ENCODE data around the gene C9orf50. TPM values are rescaled to one million over a fixed set of nuclear protein-coding genes. Genes with fewer than 3 reads are reported as not detected.
A peak's percentile ranks its signal among the peaks of the same experiment; 100 is the strongest.

Gene C9orf50
- total and polyA plus RNA-seq, 4 donors: 0.30 to 4.8 (median 0.62) TPM; not detected in 1

DNA sequence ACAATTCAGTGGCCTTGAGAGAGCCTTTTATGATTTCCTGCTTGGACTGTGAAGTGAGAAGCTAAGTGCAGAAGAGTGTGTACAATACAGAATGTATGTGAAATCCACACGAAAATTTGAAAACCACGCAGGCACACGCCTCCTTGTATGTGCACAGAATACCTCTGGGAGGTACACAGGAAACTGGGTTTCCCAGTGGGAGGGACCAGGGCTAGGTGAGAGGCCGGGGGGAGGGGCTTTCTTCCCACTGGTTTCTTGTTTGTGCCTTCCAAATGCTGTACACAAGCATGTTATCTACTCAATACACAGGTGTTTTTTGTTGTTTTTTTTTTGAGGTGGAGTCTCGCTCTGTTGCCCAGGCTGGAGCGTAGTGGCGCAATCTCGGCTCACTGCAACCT, 16.1 kb downstream of the C9orf50 start:
- no peaks in the 10 kb centered on the region for H3K9me3 ChIP-seq (ENCODE audit: control insufficient read depth, low read length)
- no peaks in the 10 kb centered on the region for H3K36me3 ChIP-seq (ENCODE audit: control insufficient read depth in 1 of 2, insufficient read depth in 2 of 2, low read length in 1 of 2)
- no peak overlapping the region for H3K27ac ChIP-seq (ENCODE audit: low read depth in 1 of 2, low read length in 2 of 2)
- H3K27me3 ChIP-seq (ENCODE audit: control insufficient read depth in 1 of 2, insufficient read depth in 2 of 2, low read length in 1 of 2): no peaks in the 10 kb centered on the region
- DNase-seq: no peak
- no peak overlapping the region for H3K4me3 ChIP-seq (ENCODE audit: low read length in 2 of 2)
- intact Hi-C loops (cut with DNase I): loop anchor here in 1 of 2 donors (5.0 to 10.0 kb wide), 3 partner anchors 60 to 270 kb away; no protein-coding TSS in a partner anchor
- no peak for ATAC-seq (ENCODE audit: low FRiP score)
- no peaks in the 10 kb centered on the region for H3K4me1 ChIP-seq (ENCODE audit: control insufficient read depth in 1 of 2, insufficient read depth in 2 of 2, low read length in 2 of 2)
- WGBS, 2 donors: 83% methylated on average over 8 of the region's 8 CpGs

GRCh38 chr9:129604056-129604765, 16.7 kb downstream of the C9orf50 start:
- intact Hi-C loops (cut with DNase I): loop anchor here in 1 of 2 donors (10.0 kb wide), 2 partner anchors 59 to 269 kb away; no protein-coding TSS in a partner anchor
- ATAC-seq (ENCODE audit: low FRiP score): no peak
- WGBS, 2 donors: 88 to 90% methylated on average over 12 of the region's 12 CpGs

DNA sequence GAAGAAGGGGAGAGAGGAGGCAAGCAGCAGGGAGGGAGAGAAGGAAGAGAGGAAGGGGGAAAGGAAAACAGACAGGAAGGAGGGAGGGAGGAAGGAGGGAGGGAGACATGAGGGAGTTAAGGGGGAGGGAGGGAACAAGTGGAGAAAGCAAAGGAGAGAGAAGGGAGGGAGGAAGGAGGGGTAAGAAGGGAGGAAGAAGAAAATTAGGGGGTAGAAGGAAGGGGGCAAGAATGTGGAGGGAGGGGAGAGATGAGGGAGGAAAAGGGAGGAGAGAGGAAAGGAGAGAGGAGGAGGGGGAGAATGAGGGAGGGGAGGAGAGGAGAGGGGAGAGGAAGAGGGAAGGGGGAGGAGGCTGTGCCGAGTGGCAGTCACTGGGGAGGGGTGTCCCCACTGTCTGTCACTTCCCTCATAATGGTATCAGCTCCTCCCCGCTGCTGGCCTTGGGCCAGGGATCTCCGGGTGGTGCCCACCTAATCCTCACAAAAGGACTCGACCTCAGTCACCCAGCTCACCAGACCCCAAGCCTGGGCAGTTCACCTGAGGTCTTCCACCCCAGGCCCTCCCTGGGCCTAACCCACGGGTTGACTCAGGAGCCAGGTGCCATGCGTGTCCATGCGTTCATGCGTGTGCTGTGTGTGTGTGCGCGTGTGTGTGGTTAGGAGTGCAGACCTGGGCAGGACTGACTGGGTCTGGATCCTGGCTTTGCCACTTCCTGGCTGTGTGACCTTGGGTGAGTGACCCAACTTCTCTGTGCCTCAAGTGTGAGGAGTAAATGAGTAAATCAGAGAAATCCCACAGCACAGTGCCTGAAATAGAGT, 18.1 kb downstream of the C9orf50 start:
- H3K9me3 ChIP-seq (ENCODE audit: control insufficient read depth, low read length): no peaks in the 10 kb centered on the region
- no peak overlapping the region for H3K27ac ChIP-seq (ENCODE audit: low read depth in 1 of 2, low read length in 2 of 2)
- 64 to 76% methylated on average over 9 to 10 of the region's 10 CpGs for WGBS, 2 donors
- H3K27me3 ChIP-seq (ENCODE audit: control insufficient read depth in 1 of 2, insufficient read depth in 2 of 2, low read length in 1 of 2): no peaks in the 10 kb centered on the region
- ATAC-seq (ENCODE audit: low FRiP score) (no peak), DNase-seq (no peak)
- intact Hi-C loops (cut with DNase I): loop anchor here in 1 of 2 donors (10.0 kb wide), 2 partner anchors 58 to 268 kb away; no protein-coding TSS in a partner anchor
- no peaks in the 10 kb centered on the region for H3K36me3 ChIP-seq (ENCODE audit: control insufficient read depth in 1 of 2, insufficient read depth in 2 of 2, low read length in 1 of 2)
- H3K4me1 ChIP-seq (ENCODE audit: control insufficient read depth in 1 of 2, insufficient read depth in 2 of 2, low read length in 2 of 2): no peaks in the 10 kb centered on the region
- H3K4me3 ChIP-seq (ENCODE audit: low read length in 2 of 2): no peak overlapping the region

More at GRCh38 chr9:129604056-129604765, 16.7 kb downstream of the C9orf50 start:
- Histone ChIP-seq H3K27me3 (ENCODE audit: control insufficient read depth in 1 of 2, insufficient read depth in 2 of 2, low read length in 1 of 2) (no peaks in the 10 kb centered on the region), H3K9me3 (ENCODE audit: control insufficient read depth, low read length) (no peaks in the 10 kb centered on the region), H3K27ac (ENCODE audit: low read depth in 1 of 2, low read length in 2 of 2) (no peak overlapping the region), H3K36me3 (ENCODE audit: control insufficient read depth in 1 of 2, insufficient read depth in 2 of 2, low read length in 1 of 2) (no peaks in the 10 kb centered on the region), H3K4me3 (ENCODE audit: low read length in 2 of 2) (no peak overlapping the region), H3K4me1 (ENCODE audit: control insufficient read depth in 1 of 2, insufficient read depth in 2 of 2, low read length in 2 of 2) (no peaks in the 10 kb centered on the region)
- DNase-seq: no peak

DNA sequence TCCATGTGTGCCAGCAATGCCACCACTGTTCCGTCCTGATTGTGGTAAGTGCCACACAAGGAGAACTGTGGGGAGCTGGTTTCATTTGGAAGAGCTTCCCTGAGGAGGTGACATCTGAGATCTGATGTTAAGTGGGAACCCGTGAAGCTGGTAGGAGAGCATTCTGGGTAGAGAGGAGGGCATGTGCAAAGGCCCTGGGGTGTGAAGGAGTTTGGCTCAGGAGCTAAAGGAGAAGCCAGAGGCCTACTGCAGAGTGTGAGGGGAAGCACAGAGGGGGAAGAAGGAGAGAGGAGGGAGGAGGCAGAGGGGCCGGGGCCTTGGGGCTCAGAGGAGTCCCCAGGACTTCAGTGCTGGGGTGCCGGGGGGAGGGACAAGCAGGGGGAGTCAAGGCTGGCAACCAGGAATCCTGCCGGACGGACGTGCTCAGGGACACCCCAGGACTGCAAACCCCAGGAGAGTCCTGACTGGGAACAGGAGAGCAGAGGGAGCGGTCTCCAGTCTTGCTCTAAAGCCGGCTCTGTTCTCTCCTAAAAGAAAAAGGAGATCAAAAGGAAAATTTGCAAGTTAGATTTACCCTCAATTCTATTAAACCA, 19.7 kb downstream of the C9orf50 start:
- Histone ChIP-seq H3K9me3 (ENCODE audit: control insufficient read depth, low read length) (no peaks in the 10 kb centered on the region), H3K27me3 (ENCODE audit: control insufficient read depth in 1 of 2, insufficient read depth in 2 of 2, low read length in 1 of 2) (no peaks in the 10 kb centered on the region), H3K4me1 (ENCODE audit: control insufficient read depth in 1 of 2, insufficient read depth in 2 of 2, low read length in 2 of 2) (no peaks in the 10 kb centered on the region), H3K27ac (ENCODE audit: low read depth in 1 of 2, low read length in 2 of 2) (no peak overlapping the region), H3K4me3 (ENCODE audit: low read length in 2 of 2) (no peak overlapping the region), H3K36me3 (ENCODE audit: control insufficient read depth in 1 of 2, insufficient read depth in 2 of 2, low read length in 1 of 2) (no peaks in the 10 kb centered on the region)
- DNase-seq: no peak
- ATAC-seq (ENCODE audit: low FRiP score): no peak
- intact Hi-C loops (cut with DNase I): loop anchor here in 1 of 2 donors (10.0 kb wide), 2 partner anchors 56 to 266 kb away; no protein-coding TSS in a partner anchor
- 82 to 87% methylated on average over 9 of the region's 9 CpGs for WGBS, 2 donors

DNA sequence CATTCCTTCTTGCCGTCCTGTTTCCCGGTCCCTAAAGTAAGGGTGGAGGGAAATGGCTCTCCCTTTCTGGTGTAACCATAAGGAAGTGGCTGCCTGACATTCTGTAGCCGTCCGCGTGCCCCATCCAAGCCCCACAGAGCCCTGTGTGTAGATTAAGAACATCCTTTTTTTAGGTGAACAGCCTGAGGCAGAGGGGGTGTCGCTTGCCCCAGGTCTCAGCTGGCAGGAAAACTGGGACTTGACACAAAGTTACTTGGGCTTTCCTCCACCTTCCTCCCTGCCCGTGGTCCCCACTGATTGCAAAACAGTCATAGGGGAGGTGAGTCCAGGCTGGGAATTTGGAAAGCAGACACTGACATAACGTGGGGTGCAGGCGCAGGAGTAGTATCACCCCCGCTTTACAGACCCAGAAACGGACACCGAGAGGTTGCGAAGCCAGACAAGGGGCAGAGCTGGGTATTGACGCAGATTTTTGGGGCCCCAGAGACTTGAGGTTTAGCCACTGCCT, 22.8 kb downstream of the C9orf50 start:
- 78 to 85% methylated on average over 14 of the region's 14 CpGs for WGBS, 2 donors
- Histone ChIP-seq H3K4me1 (ENCODE audit: control insufficient read depth in 1 of 2, insufficient read depth in 2 of 2, low read length in 2 of 2) (no peaks in the 10 kb centered on the region), H3K27me3 (ENCODE audit: control insufficient read depth in 1 of 2, insufficient read depth in 2 of 2, low read length in 1 of 2) (no peaks in the 10 kb centered on the region), H3K36me3 (ENCODE audit: control insufficient read depth in 1 of 2, insufficient read depth in 2 of 2, low read length in 1 of 2) (no peaks in the 10 kb centered on the region), H3K9me3 (ENCODE audit: control insufficient read depth, low read length) (no peaks in the 10 kb centered on the region), H3K27ac (ENCODE audit: low read depth in 1 of 2, low read length in 2 of 2) (no peak overlapping the region), H3K4me3 (ENCODE audit: low read length in 2 of 2) (no peak overlapping the region)
- intact Hi-C loops (cut with DNase I): no loop called here
- no peak for ATAC-seq (ENCODE audit: low FRiP score)
- no peak for DNase-seq

GRCh38 chr9:129597355-129598088, 23.4 kb downstream of the C9orf50 start:
- 11 to 13% methylated on average over 51 to 57 of the region's 57 CpGs for WGBS, 2 donors
- peak overlapping the region in 1 of 2 donors; percentile 12 for H3K4me3 ChIP-seq (ENCODE audit: low read length in 2 of 2)
- peak; percentile 81 to 89 for DNase-seq

GRCh38 chr9:129596541-129597331, 24.2 kb downstream of the C9orf50 start:
- DNase-seq: peak; percentile 79 to 84
- no peaks in the 10 kb centered on the region for H3K9me3 ChIP-seq (ENCODE audit: control insufficient read depth, low read length)

More at GRCh38 chr9:129597355-129598088, 23.4 kb downstream of the C9orf50 start:
- Histone ChIP-seq H3K9me3 (ENCODE audit: control insufficient read depth, low read length) (no peaks in the 10 kb centered on the region), H3K27ac (ENCODE audit: low read depth in 1 of 2, low read length in 2 of 2) (peak overlapping the region in 1 of 2 donors; percentile 1), H3K27me3 (ENCODE audit: control insufficient read depth in 1 of 2, insufficient read depth in 2 of 2, low read length in 1 of 2) (no peaks in the 10 kb centered on the region), H3K36me3 (ENCODE audit: control insufficient read depth in 1 of 2, insufficient read depth in 2 of 2, low read length in 1 of 2) (no peaks in the 10 kb centered on the region), H3K4me1 (ENCODE audit: control insufficient read depth in 1 of 2, insufficient read depth in 2 of 2, low read length in 2 of 2) (no peaks in the 10 kb centered on the region)
- ATAC-seq (ENCODE audit: low FRiP score): peak; percentile 83
- intact Hi-C loops (cut with DNase I): no loop called here

More at GRCh38 chr9:129596541-129597331, 24.2 kb downstream of the C9orf50 start:
- Histone ChIP-seq H3K27me3 (ENCODE audit: control insufficient read depth in 1 of 2, insufficient read depth in 2 of 2, low read length in 1 of 2) (no peaks in the 10 kb centered on the region), H3K4me3 (ENCODE audit: low read length in 2 of 2) (no peak overlapping the region), H3K4me1 (ENCODE audit: control insufficient read depth in 1 of 2, insufficient read depth in 2 of 2, low read length in 2 of 2) (no peaks in the 10 kb centered on the region), H3K36me3 (ENCODE audit: control insufficient read depth in 1 of 2, insufficient read depth in 2 of 2, low read length in 1 of 2) (no peaks in the 10 kb centered on the region), H3K27ac (ENCODE audit: low read depth in 1 of 2, low read length in 2 of 2) (peak overlapping the region in 1 of 2 donors; percentile 66)
- 30 to 42% methylated on average over 24 to 33 of the region's 33 CpGs for WGBS, 2 donors
- intact Hi-C loops (cut with DNase I): no loop called here
- peak; percentile 85 for ATAC-seq (ENCODE audit: low FRiP score)
